HG02981 (cell line): ENCODE data around the gene STRA8.

Source experiments
- ATAC-seq: cut with Tn5 transposase; IDR thresholded peaks from one replicate; pipeline ENCODE4 v1.9.1; 2021; ENCODE audit warnings: mild to moderate bottlenecking, moderate library complexity; ENCODE audit not compliant: unreplicated experiment

STRA8 gene

GRCh38 chr7:135235841-135236240 lies 2.2 kb downstream of the STRA8 start:
- no peak for ATAC-seq

- ATAC-seq, result peak; percentile 79
Measured at GRCh38 chr7:135236727-135237126, 3.1 kb downstream of the STRA8 start.

GRCh38 chr7:135238112-135238744 lies 4.6 kb downstream of the STRA8 start:
- ATAC-seq, result no peak

- no peak for ATAC-seq
Measured at GRCh38 chr7:135239263-135239662, 5.6 kb downstream of the STRA8 start.

- no peak for ATAC-seq
Measured at GRCh38 chr7:135240441-135240840, 6.8 kb downstream of the STRA8 start.

GRCh38 chr7:135242096-135242684 lies 8.6 kb downstream of the STRA8 start:
- no peak for ATAC-seq

GRCh38 chr7:135245226-135246190 lies 11.9 kb downstream of the STRA8 start:
- ATAC-seq, result no peak

- ATAC-seq, result no peak
Measured at GRCh38 chr7:135246191-135246825, 12.7 kb downstream of the STRA8 start.

GRCh38 chr7:135247746-135248471 lies 14.3 kb downstream of the STRA8 start:
- ATAC-seq, result no peak

- ATAC-seq, result no peak
Measured at GRCh38 chr7:135248546-135248945, 14.9 kb downstream of the STRA8 start.

GRCh38 chr7:135251496-135252391 lies 18.1 kb downstream of the STRA8 start:
- no peak for ATAC-seq

- ATAC-seq, result no peak
Measured at GRCh38 chr7:135253851-135254771, 20.5 kb downstream of the STRA8 start.

GRCh38 chr7:135257790-135258189 lies 24.2 kb downstream of the STRA8 start:
- ATAC-seq, result no peak

- ATAC-seq, result no peak
Measured at GRCh38 chr7:135258585-135258984, 24.9 kb downstream of the STRA8 start.

- ATAC-seq, result no peak
Measured at GRCh38 chr7:135259702-135260101, 26.1 kb downstream of the STRA8 start.

- no peak for ATAC-seq
Measured at GRCh38 chr7:135260470-135260869, 26.8 kb downstream of the STRA8 start.

- ATAC-seq, result no peak
Measured at GRCh38 chr7:135260930-135261721, 27.5 kb downstream of the STRA8 start.
